ENCODE measurements around the gene FRMPD4. TPM values are rescaled to one million over a fixed set of nuclear protein-coding genes. Genes with fewer than 3 reads are reported as not detected.
"Not testable (repeated sequence)": the region's sequence is repeated elsewhere in the genome, so short reads cannot be mapped to it uniquely, and the experiment has no call there.

FRMPD4 gene
- total and polyA plus RNA-seq, 2 donors (not counting 1 experiment from before 2014, with no cell fraction given), result 0.50 to 1.5 TPM

- Histone ChIP-seq H3K27ac (ENCODE audit: insufficient read depth, low read length) (no peak overlapping the region), H3K9me3 (ENCODE audit: control insufficient read depth, insufficient read depth, low read depth, low read length) (no peaks in the 10 kb centered on the region), H3K9ac (ENCODE audit: insufficient read depth, low read length) (no peak overlapping the region), H3K36me3 (ENCODE audit: control insufficient read depth, insufficient read depth, low read length) (no peaks in the 10 kb centered on the region), H3K4me1 (ENCODE audit: control insufficient read depth, extremely low read depth, insufficient read depth, low read length) (no peaks in the 10 kb centered on the region), H3K79me2 (ENCODE audit: control insufficient read depth, insufficient read depth, low read length) (no peaks in the 10 kb centered on the region), H3K4me2 (ENCODE audit: extremely low read depth, insufficient read depth, low read length) (no peak overlapping the region), H3K4me3 (replicated peaks in 1 of 4; ENCODE audit: control extremely low read depth in 1 of 4, insufficient read depth in 1 of 4, low read depth in 3 of 4, low read length in 4 of 4) (no peak overlapping the region), H3K27me3 (ENCODE audit: control insufficient read depth, insufficient read depth, low read length) (no peaks in the 10 kb centered on the region), H2AFZ (ENCODE audit: low read length) (no peak overlapping the region), H4K20me1 (ENCODE audit: control insufficient read depth, extremely low read depth, insufficient read depth, low read length) (no peaks in the 10 kb centered on the region)
- no peak for TF ChIP-seq CTCF (conservative IDR thresholded peaks at IDR 0.05 in 1 of 2, IDR thresholded peaks at IDR 0.05 in 1 of 2; ENCODE audit: low read depth in 1 of 2, low read length in 2 of 2)
- no peak for TF ChIP-seq EZH2 (IDR thresholded peaks at IDR 0.05; ENCODE audit: low read length, missing control alignments)
- peak in 1 of 2 donors; percentile 1 for DNase-seq (ENCODE audit: low read depth in 2 of 2)
Observed at GRCh38 chrX:12526306-12526705, 388.0 kb downstream of the FRMPD4 start.

GRCh38 chrX:12538096-12538495 lies 399.8 kb downstream of the FRMPD4 start:
- H4K20me1 ChIP-seq (ENCODE audit: control insufficient read depth, extremely low read depth, insufficient read depth, low read length); H3K9me3 ChIP-seq (ENCODE audit: control insufficient read depth, insufficient read depth, low read depth, low read length); H3K4me2 ChIP-seq (ENCODE audit: extremely low read depth, insufficient read depth, low read length); H3K4me1 ChIP-seq (ENCODE audit: control insufficient read depth, extremely low read depth, insufficient read depth, low read length); H3K27ac ChIP-seq (ENCODE audit: insufficient read depth, low read length); H3K27me3 ChIP-seq (ENCODE audit: control insufficient read depth, insufficient read depth, low read length); H2AFZ ChIP-seq (ENCODE audit: low read length); H3K9ac ChIP-seq (ENCODE audit: insufficient read depth, low read length); DNase-seq (ENCODE audit: low read depth in 2 of 2); H3K36me3 ChIP-seq (ENCODE audit: control insufficient read depth, insufficient read depth, low read length); H3K79me2 ChIP-seq (ENCODE audit: control insufficient read depth, insufficient read depth, low read length); H3K4me3 ChIP-seq (replicated peaks in 1 of 4; ENCODE audit: control extremely low read depth in 1 of 4, insufficient read depth in 1 of 4, low read depth in 3 of 4, low read length in 4 of 4): not testable (repeated sequence)

GRCh38 chrX:12542251-12542650 lies 404.0 kb downstream of the FRMPD4 start:
- H3K27me3 ChIP-seq (ENCODE audit: control insufficient read depth, insufficient read depth, low read length); H3K9ac ChIP-seq (ENCODE audit: insufficient read depth, low read length); H3K27ac ChIP-seq (ENCODE audit: insufficient read depth, low read length); H3K79me2 ChIP-seq (ENCODE audit: control insufficient read depth, insufficient read depth, low read length); H3K9me3 ChIP-seq (ENCODE audit: control insufficient read depth, insufficient read depth, low read depth, low read length); H2AFZ ChIP-seq (ENCODE audit: low read length); DNase-seq (ENCODE audit: low read depth in 2 of 2); H4K20me1 ChIP-seq (ENCODE audit: control insufficient read depth, extremely low read depth, insufficient read depth, low read length); H3K4me1 ChIP-seq (ENCODE audit: control insufficient read depth, extremely low read depth, insufficient read depth, low read length); H3K36me3 ChIP-seq (ENCODE audit: control insufficient read depth, insufficient read depth, low read length); H3K4me3 ChIP-seq (replicated peaks in 1 of 4; ENCODE audit: control extremely low read depth in 1 of 4, insufficient read depth in 1 of 4, low read depth in 3 of 4, low read length in 4 of 4); H3K4me2 ChIP-seq (ENCODE audit: extremely low read depth, insufficient read depth, low read length): not testable (repeated sequence)

- H3K36me3 ChIP-seq (ENCODE audit: control insufficient read depth, insufficient read depth, low read length), result no peaks in the 10 kb centered on the region
- H2AFZ ChIP-seq (ENCODE audit: low read length), result no peak overlapping the region
- no peaks in the 10 kb centered on the region for H4K20me1 ChIP-seq (ENCODE audit: control insufficient read depth, extremely low read depth, insufficient read depth, low read length)
- no peaks in the 10 kb centered on the region for H3K9me3 ChIP-seq (ENCODE audit: control insufficient read depth, insufficient read depth, low read depth, low read length)
- H3K4me3 ChIP-seq (replicated peaks in 1 of 4; ENCODE audit: control extremely low read depth in 1 of 4, insufficient read depth in 1 of 4, low read depth in 3 of 4, low read length in 4 of 4), result no peak overlapping the region
- H3K4me1 ChIP-seq (ENCODE audit: control insufficient read depth, extremely low read depth, insufficient read depth, low read length), result no peaks in the 10 kb centered on the region
- no peaks in the 10 kb centered on the region for H3K27me3 ChIP-seq (ENCODE audit: control insufficient read depth, insufficient read depth, low read length)
- DNase-seq (ENCODE audit: low read depth in 2 of 2), result no peak
- H3K79me2 ChIP-seq (ENCODE audit: control insufficient read depth, insufficient read depth, low read length), result no peaks in the 10 kb centered on the region
- TF ChIP-seq EZH2 (IDR thresholded peaks at IDR 0.05; ENCODE audit: low read length, missing control alignments) (no peak), CTCF (conservative IDR thresholded peaks at IDR 0.05 in 1 of 2, IDR thresholded peaks at IDR 0.05 in 1 of 2; ENCODE audit: low read depth in 1 of 2, low read length in 2 of 2) (no peak)
- H3K4me2 ChIP-seq (ENCODE audit: extremely low read depth, insufficient read depth, low read length), result no peak overlapping the region
- no peak overlapping the region for H3K27ac ChIP-seq (ENCODE audit: insufficient read depth, low read length)
- H3K9ac ChIP-seq (ENCODE audit: insufficient read depth, low read length), result no peak overlapping the region
Observed at GRCh38 chrX:12548341-12548740, 410.1 kb downstream of the FRMPD4 start.
